Breast epithelium (tissue), 4 donors: ENCODE measurements around the gene DPY19L2. TPM values are rescaled to one million over a fixed set of nuclear protein-coding genes. Genes with fewer than 3 reads are reported as not detected.
"Not testable (repeated sequence)": the region's sequence is repeated elsewhere in the genome, so short reads cannot be mapped to it uniquely, and the experiment has no call there.

ENCODE experiments used
- DNase-seq, 2 donors: peaks; one replicate each; pipeline ENCODE4 v3.0.0-alpha.2; 2019; ENCODE audit warnings: low spot score in 2 of 2
- H3K27ac ChIP-seq, 2 donors: fragments of 200-600 bp; sonication (generic) in 1 of 2; one replicate each; pipeline ENCODE4 v1.5.1; 2016 to 2019; ENCODE audit warnings: mild to moderate bottlenecking in 1 of 2
- H3K27me3 ChIP-seq, 2 donors: fragments of 200-600 bp; sonication (generic) in 1 of 2; one replicate each; pipeline versions ENCODE4 v1.5.1 to v1.6.0; 2017 to 2019; ENCODE audit warnings: control low read depth in 1 of 2, mild to moderate bottlenecking in 1 of 2
- H3K36me3 ChIP-seq: fragments of 200-600 bp; one replicate; pipeline ENCODE4 v1.5.1; 2019
- H3K4me1 ChIP-seq, 2 donors: fragments of 200-600 bp; sonication (generic); one replicate each; pipeline ENCODE4 v1.5.1; 2016 to 2019; ENCODE audit warnings: control low read depth in 1 of 2
- H3K4me3 ChIP-seq, 3 donors: fragments of 200-600 bp; sonication (generic); 1 replicate in 2 of 3; 2 replicates in 1 of 3; pipeline ENCODE4 v1.5.1; 2016 to 2019; ENCODE audit warnings: mild to moderate bottlenecking in 3 of 3, moderate library complexity in 2 of 3
- H3K9me3 ChIP-seq, 2 donors: fragments of 200-600 bp; sonication (generic) in 1 of 2; one replicate each; pipeline ENCODE4 v1.5.1; 2016 to 2019; ENCODE audit warnings: control low read depth in 1 of 2
- CTCF ChIP-seq, 3 donors: fragments of 450-650 bp; IDR thresholded peaks; one replicate each; pipeline ENCODE4 v1.5.1; 2016 to 2017; ENCODE audit warnings: antibody characterized with exemption in 3 of 3, mild to moderate bottlenecking in 3 of 3, moderate library complexity in 3 of 3
- POLR2A ChIP-seq: fragments of 450-650 bp; IDR thresholded peaks from one replicate; pipeline ENCODE4 v1.6.1; 2016; ENCODE audit warnings: antibody characterized with exemption, mild to moderate bottlenecking, moderate library complexity
- POLR2AphosphoS5 ChIP-seq, 3 donors: sonication (generic); formaldehyde crosslinking; IDR thresholded peaks; one replicate each; pipeline ENCODE4 v1.6.1; 2017; ENCODE audit warnings: antibody characterized with exemption in 3 of 3
- intact Hi-C: fragments of 100-400 bp; cut with DNase I; formaldehyde crosslinking; loops from one replicate; pipeline ENCODE4 v1.15.1; 2023; ENCODE audit warnings: low total_unique reads
- total RNA-seq, 3 donors: library from RNA; depleted of rRNA; stranded (reverse); fragments of >200 nt; gene quantifications; one replicate each; pipeline ENCODE4 v1.1.0, GENCODE V29; 2016

Gene DPY19L2
- total RNA-seq, result 10 to 100 TPM in 1 of 3 donors, 1 to 10 TPM in 2; 8.2 to 22.4 (median 8.8) TPM

DNA sequence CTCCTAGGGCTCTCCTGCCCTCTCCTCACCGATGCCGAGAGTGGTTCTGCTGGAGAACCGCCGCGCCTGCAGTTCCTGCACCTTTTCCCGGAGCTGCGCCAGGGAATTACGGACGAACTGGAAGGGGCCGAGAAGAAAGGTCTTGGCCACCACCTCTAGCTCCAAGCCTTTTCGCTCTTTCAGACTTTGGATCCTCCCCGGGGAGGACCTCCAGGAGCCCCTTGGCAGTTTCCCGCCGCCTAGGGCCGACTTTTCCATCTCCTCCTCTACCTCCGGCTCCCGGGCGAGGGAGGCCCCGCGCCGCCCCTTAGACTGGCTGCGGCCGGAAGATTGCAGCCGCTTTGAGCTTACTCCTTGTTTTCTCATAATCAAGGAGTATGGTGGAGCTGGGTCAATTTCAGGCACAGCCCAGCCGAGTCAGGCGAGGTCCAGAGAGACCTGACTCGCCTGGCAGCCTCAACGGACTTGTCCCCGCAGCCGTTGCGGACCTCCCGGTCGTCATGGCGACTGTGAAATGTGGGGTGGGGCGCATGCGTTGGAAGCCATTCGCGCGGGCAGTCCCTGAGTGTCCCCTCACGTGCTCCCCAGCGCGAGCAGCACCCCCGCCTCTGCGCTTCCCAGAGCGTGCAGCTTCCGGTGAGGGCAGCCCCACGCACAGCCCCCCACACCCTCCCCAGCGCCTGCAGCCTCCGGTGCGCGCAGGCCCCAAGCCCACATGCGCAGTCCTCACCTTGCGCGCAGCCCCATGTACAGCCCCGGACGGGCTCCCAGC, at the start of gene DPY19L2:
Gene DPY19L2 (minus strand): TSS at position 466 of the 772 bp plus-strand sequence. CDS start 100 bp downstream, at position 366.
- no peaks in the 10 kb centered on the region for H3K9me3 ChIP-seq
- TF ChIP-seq CTCF (IDR thresholded peaks at IDR 0.05) (no peak), POLR2A (no peak), POLR2AphosphoS5 (IDR thresholded peaks at IDR 0.05) (no peak)

DNA sequence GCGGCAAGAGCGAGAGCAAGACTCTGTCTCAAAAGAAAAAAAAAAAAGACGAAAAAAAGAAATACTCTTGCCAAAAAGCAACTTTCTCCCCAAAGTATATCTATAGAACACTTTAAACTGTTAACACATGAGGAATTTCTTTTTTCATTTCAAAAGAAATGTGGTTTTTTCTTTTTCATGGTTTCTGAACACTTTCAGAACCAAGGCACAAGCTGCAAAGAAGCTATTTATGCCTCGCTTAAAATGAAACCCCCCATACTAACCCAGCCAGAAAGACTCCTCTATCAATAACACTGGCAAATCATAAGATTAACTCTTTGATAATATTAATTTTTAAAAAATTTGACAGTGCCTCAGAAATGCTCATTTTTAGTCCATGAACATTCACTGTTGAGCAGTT, 48.6 kb upstream of the DPY19L2 start:
- H3K9me3 ChIP-seq, intact Hi-C loops, H3K36me3 ChIP-seq, H3K4me1 ChIP-seq, H3K27me3 ChIP-seq, DNase-seq, H3K4me3 ChIP-seq, H3K27ac ChIP-seq: not testable (repeated sequence)

More for the DNA sequence above, at the start of gene DPY19L2:
- intact Hi-C loops, result no loop called here
- H3K36me3 ChIP-seq, result no peaks in the 10 kb centered on the region
- H3K4me1 ChIP-seq, result no peaks in the 10 kb centered on the region
- H3K27me3 ChIP-seq, result no peaks in the 10 kb centered on the region
- peak within 1 kb of the TSS; percentile 57 to 66 for H3K27ac ChIP-seq
- peak within 1 kb of the TSS; percentile 45 to 81 (median 67) for H3K4me3 ChIP-seq
- peak in 1 of 2 donors; percentile 62 for DNase-seq

DNA sequence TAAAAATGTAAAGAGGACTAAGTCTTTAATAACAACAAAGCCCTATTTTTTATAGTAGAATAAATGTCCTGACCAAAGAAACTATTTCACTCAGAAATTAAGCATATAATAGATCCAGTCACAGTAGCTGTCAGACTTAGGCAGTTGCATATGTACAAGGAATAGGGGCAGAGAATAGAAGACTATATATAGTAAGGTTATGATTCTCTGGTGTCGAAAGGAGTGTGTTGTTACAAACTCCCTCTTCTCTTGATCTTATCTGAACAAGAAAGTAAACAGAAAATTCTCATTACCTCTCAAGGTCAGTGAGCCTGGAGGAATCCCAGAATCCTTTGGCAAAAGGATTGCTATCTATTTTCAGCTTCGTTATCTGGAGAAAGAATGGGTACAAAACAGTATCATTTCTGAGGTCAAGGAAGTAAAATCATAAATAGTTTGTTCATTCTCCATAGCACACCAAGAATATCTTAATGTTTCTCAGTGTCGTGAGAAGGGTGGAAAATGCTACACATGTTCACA, 46.9 kb upstream of the DPY19L2 start:
- H3K27me3 ChIP-seq, intact Hi-C loops, H3K36me3 ChIP-seq, H3K4me3 ChIP-seq, H3K4me1 ChIP-seq, H3K27ac ChIP-seq, DNase-seq, H3K9me3 ChIP-seq: not testable (repeated sequence)

GRCh38 chr12:63714409-63714808, 46.1 kb upstream of the DPY19L2 start:
- H3K4me1 ChIP-seq, H3K9me3 ChIP-seq, H3K27ac ChIP-seq, intact Hi-C loops, DNase-seq, H3K36me3 ChIP-seq, H3K27me3 ChIP-seq, H3K4me3 ChIP-seq: not testable (repeated sequence)

GRCh38 chr12:63713681-63714075, 45.4 kb upstream of the DPY19L2 start:
- DNase-seq, H3K27ac ChIP-seq, intact Hi-C loops, H3K36me3 ChIP-seq, H3K9me3 ChIP-seq, H3K27me3 ChIP-seq, H3K4me3 ChIP-seq, H3K4me1 ChIP-seq: not testable (repeated sequence)

DNA sequence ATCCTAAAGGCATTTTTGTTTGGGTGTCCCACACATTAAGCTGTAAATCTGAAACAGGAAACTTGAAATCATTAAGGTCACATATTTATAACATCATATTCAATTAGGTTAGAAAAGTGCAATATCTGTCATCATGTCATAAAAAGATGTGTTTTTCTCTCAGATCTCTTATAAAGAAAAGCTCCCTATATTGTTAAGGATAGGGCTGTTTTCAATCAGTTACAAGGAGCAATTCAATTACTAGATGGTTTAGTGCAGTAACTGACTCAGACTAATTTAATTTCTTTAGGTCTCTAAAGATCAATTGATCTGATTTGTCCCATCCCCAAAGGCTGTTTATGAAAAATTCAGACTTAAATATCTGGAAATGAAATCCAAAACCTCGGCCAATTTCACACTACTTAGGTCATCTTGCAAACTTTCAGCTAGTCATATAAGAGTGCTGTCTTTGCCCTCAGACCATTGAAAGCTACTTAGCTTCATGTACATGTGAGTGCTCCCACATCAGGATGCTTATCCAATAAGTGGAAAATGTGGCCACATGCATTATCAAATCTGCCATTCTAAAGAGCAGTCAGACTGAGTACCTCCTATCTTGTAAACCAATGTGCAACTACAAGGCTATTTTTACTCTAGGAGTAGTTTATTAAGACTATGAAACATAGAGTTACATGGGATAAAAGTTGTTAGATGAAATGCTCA, 44.8 kb upstream of the DPY19L2 start:
- H3K4me1 ChIP-seq, DNase-seq, intact Hi-C loops, H3K4me3 ChIP-seq, H3K9me3 ChIP-seq, H3K27me3 ChIP-seq, H3K36me3 ChIP-seq, H3K27ac ChIP-seq: not testable (repeated sequence)

GRCh38 chr12:63712376-63712974, 44.2 kb upstream of the DPY19L2 start:
- H3K36me3 ChIP-seq, DNase-seq, H3K27ac ChIP-seq, H3K4me1 ChIP-seq, H3K9me3 ChIP-seq, H3K4me3 ChIP-seq, H3K27me3 ChIP-seq, intact Hi-C loops: not testable (repeated sequence)

DNA sequence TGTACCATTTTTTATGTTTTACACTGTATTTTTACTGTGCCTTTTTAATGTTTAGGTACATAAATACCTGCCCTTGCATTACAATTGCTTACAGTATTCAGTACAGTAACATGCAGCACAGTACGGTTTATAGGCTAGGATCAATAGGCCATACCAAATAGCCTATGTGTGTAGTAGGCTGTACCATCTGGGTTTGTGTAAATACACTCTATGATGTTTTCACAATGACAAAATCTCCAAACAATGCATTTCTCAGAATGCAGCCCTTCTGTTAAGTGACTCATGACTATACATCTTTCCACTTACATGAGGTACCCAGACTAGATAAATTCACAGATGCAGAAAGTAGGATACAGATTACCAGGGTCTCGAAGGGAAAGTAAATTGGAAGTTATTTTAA, 43.0 kb upstream of the DPY19L2 start:
- DNase-seq, H3K4me3 ChIP-seq, H3K27ac ChIP-seq, intact Hi-C loops, H3K36me3 ChIP-seq, H3K27me3 ChIP-seq, H3K4me1 ChIP-seq, H3K9me3 ChIP-seq: not testable (repeated sequence)
